Stimulated activated CD4-positive, alpha-beta T cell treated with anti-CD3 and anti-CD28 coated beads, Interleukin-15, amount 100 ng/mL, for 48 hours (primary cell): ENCODE results near the gene SEL1L3.
"Not testable (repeated sequence)": the region's sequence is repeated elsewhere in the genome, so short reads cannot be mapped to it uniquely, and the experiment has no call there.

Source experiments
- DNase-seq, 2 donors: peaks; one replicate each; pipeline ENCODE4 v3.0.0-alpha.2; 2020; ENCODE audit warnings: low read depth in 2 of 2

SEL1L3 gene

DNA sequence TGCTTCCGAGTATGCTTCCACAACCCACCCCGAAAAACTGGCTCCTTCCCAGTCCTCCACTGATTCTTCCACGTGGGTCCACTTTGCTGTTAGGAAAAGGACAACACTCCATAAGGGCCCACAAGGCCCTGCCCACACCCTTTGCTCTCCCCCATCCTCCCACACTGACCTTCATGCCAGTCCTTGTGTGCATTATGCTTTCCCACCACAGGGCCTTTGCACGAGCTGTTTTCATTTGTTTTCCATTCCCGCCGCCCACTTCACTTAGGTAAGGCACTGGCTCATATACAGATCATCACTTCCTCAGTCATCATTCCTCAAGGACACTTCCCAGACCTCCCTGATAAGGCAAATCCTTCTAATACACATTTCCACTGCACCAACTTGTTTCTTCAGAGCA is 16.8 kb upstream of the SEL1L3 start:
- DNase-seq = no peak

DNA sequence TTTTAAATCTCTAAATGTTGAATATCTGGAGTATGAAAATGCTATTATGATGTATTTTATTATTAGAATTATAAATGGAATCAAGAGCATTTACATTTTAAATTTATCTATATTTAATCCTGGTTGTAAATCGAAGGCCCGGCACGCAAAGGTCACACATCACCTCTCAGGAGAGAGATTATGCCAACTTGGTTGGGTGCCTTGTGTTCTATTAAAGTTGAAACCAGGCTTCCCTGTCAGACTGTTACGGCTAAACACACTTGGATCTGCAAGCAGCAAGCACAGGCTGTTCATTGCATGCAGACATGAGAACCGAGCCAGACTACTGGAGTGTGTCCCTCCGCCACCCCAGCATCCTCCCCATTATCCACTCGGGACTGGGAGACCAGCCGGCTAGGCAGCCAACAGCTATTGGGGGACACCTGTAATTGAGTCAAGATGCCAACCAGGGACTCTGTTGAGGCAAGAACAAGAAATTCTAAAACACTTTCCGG is 16.4 kb upstream of the SEL1L3 start:
- no peak for DNase-seq

DNA sequence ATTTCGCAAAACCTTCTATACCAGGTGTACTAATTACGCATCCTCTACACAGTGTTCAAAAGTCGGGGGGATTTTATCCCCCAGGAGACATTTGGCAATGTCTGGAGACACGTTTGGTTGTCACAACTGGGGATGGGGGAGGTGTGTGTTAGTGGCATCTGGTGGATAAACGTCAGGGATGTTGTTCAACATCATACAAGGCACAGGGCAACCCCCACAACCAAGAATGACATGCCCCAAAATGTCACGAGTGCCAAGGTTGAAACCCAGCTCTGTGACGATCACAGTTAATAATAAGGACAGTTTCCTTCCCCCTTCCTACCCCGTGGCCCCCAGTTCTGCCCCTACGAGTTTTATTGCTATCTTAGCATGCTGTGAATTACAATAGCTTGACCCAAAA is 15.9 kb upstream of the SEL1L3 start:
- no peak for DNase-seq

- no peak for DNase-seq
These were observed 12.5 kb upstream of the SEL1L3 start for GRCh38 chr4:25875281-25875745.

DNA sequence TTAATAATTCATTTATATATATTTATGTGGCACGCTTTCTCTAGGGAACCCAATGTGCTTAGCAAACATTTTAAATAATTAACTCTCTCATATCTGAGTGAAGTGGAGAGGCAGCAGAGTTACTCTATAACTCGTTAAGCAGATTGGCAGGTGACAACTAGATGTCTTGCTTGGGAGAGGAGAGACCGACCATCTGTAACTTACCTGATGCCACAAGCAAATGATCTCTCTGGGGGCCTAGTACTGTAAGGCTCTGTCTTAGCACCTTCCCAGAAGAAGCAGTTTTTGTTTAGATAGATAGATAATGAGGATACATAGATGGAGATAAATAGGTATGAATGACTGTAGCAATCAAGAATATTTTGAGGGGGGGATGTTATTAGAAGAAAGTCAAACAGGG is 11.9 kb upstream of the SEL1L3 start:
- DNase-seq = no peak

- DNase-seq = no peak
These were observed 10.9 kb upstream of the SEL1L3 start for GRCh38 chr4:25873632-25874129.

GRCh38 chr4:25872851-25873631 is 10.3 kb upstream of the SEL1L3 start:
- no peak for DNase-seq

DNA sequence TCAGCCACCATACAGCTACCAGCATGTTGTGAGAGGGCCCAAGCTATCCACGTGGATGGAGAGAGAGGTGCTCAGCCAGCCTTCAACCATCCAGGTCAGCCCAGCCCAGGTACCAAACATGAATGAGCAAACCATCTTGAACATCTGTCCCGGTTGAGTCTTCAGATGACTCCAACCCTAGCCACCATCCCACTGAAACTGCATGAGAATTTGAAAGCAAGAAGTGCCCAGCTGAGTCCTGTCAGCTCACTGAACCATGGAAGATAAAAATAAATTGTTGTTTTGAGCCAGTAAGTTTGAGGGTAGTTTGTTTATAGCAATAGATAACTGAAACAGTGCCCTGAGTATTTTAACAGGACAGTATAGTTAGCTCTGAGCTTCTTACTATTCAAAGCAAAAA is 7.3 kb upstream of the SEL1L3 start:
- DNase-seq = no peak

DNA sequence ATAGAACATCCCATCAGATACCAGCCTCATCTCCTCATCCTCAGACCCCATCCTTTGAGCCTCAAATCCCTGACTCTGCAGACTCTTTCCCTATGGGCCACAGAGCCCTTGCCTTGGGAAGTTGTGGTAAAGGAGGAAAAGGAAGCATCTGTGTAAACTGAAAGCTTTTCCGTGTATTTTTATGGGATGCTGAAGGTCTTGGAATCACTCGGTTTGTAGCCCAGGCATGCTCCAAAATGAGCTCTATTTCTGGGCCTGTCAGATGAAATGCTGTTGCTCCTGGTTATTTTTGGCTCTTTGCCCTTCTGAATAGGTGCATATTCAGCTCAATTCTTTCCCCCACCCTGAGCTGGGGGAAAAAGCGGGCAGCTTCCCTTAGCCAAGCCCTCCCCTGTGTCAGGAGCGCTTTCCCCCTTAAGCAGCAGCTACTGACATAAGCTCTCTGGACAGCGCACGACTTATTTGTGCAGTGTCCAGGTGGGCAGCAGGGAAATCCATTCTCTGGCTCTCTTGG is 5.0 kb upstream of the SEL1L3 start:
- DNase-seq = no peak

GRCh38 chr4:25866401-25866800 is 3.6 kb upstream of the SEL1L3 start:
- not testable (repeated sequence) for DNase-seq

GRCh38 chr4:25865586-25865985 is 2.8 kb upstream of the SEL1L3 start:
- no peak for DNase-seq

- DNase-seq = no peak
These were observed 1.1 kb upstream of the SEL1L3 start for GRCh38 chr4:25863831-25864418.

GRCh38 chr4:25863347-25863784 is 578 bp upstream of the SEL1L3 start:
- no peak for DNase-seq

- no peak for DNase-seq
These were observed 807 bp downstream of the SEL1L3 start for GRCh38 chr4:25861951-25862410.

GRCh38 chr4:25861280-25861950 is 1.4 kb downstream of the SEL1L3 start:
- no peak for DNase-seq

DNA sequence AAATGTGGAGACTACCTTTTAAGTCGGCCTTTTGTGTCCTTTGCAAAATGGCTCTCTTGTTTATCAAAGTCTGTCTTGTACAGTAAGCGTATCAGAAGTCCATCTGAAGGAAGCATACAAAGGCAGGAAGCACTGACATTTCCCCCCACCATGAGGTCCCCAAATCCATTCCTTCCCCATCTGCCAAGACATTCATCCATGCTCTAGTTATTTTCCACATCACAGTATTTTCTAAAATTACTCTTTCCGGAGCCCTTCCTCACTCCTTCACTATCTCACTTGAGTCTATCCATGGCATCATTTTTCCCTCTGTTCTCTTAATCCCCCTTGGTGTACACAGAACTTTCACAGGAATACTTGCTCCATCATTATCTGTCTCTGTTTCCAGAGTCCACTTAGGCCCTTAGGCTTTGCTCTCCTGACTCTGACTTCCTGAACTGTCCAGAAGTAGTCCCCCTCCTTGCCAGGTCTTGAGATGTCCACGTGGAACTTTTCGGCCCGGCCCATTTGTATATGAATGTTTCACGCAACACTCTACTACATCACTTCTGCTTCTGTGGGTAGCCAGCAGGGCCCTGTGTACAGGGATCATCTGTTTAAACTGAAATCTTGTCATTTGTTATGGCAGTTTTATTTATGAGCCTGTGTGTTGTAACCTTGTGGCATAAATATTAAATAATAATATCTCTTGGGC is 2.1 kb downstream of the SEL1L3 start:
- DNase-seq = no peak

DNA sequence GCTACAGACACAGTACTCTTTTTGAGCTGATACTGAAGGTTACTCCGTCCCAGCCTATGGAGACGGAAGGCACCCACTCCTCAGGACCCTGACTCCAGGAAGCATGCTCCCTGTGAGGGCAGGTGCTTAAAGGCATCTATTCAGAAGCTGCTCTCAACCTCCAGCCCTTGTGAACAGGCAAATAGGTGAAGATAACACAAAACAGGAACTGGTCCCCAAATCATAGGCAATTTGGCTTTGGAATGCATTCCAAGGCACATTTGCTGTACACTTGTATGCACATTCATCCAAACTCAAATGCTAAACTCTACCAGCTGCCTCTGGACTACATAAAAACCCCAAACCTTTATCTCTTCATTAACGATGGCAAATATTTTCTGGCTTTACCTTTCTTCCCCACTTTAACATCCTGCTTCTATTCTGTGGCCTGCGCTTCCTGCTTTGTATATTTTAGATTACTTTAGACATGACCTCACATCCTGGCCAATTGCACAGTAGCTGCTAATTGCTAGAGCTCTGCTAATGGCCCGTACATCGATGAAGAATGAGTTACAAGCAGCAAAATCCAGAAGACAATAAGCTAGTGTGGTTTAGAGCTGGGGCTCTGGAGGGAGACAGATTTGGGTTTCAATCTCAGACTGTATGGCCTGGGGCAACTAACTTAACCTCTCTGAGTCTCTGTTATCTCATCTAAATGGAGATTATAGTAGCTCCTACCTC is 3.2 kb downstream of the SEL1L3 start:
- no peak for DNase-seq

DNA sequence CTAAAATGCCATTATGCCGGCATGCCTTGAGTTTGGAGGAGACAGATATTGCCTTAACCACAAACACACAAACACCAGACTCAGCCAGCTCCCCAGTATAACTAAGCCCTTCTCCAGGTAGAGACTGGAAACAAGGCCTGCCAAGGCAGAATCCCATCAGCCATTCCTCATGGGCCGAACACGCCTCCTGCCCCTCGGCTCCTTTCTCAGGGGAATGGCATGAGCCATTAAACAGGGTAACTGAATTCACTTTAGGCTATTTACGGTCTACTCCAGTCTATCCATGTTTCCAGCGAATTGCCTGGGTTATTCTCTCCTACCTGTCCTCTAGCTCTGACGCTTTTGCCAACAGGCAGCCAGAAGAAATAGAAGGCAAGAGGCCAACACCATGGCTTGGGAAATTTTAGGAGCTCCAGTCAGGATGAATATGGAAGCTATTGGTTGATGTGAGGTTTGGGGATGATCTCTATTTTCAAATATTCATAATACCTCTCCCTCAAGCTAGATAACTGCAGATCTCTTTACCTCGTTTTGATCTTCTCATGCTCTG is 4.9 kb downstream of the SEL1L3 start:
- DNase-seq = no peak

- no peak for DNase-seq
These were observed 5.4 kb downstream of the SEL1L3 start for GRCh38 chr4:25857403-25857802.

- DNase-seq = no peak
These were observed 6.0 kb downstream of the SEL1L3 start for GRCh38 chr4:25856756-25857155.

GRCh38 chr4:25852103-25852502 is 10.7 kb downstream of the SEL1L3 start:
- DNase-seq = no peak
